H1 (cell line): ENCODE data around the gene KIAA0930. TPM values are rescaled to one million over a fixed set of nuclear protein-coding genes. Genes with fewer than 3 reads are reported as not detected.

Experiments
- microRNA counts: library from miRNA; unstranded; fragments of <30 nt; microRNA quantifications from one replicate; lab custom pipeline; 2015
- microRNA-seq, 2 experiments: library from miRNA; unstranded; fragments of <30 nt; microRNA quantifications; one replicate each; pipeline versions ENCODE4 to v1.2.0, GENCODE V29; 2016 to 2020; ENCODE audit warnings: borderline microRNAs expressed in 2 of 2, borderline number of aligned reads in 2 of 2, borderline replicate concordance in 1 of 2
- polyA plus RNA-seq, 7 experiments: library from polyadenylated mRNA; depleted of rRNA in 3 of 7; stranded (reverse) in 5 of 7; unstranded in 2 of 7; fragments of >200 nt in 5 of 7; fragments of 200-250 nt in 2 of 7; gene quantifications; 1 replicate in 5 of 7; 2 replicates in 1 of 7; 4 replicates in 1 of 7; pipeline versions ENCODE4 v1.2.1 to v1.2.3, GENCODE V29; 2011 to 2013; ENCODE audit warnings: missing spikeins in 2 of 7, mixed read lengths in 2 of 7
- small RNA-seq: library from polyadenylated mRNA; stranded (forward); fragments of <200 nt; extraction: miRNeasy Mini kit (QIAGEN cat#:217004); gene quantifications from one replicate; pipeline ENCODE3, GENCODE V24; 2013; ENCODE audit not compliant: insufficient read depth
- total RNA-seq: library from RNA; stranded (reverse); fragmentation: NEBNext Ultra II Directional; extraction: Animal tissue kit (Norgen Biotek cat#: 25700); gene quantifications from 2 replicates; pipeline ENCODE4 v1.2.1, GENCODE V29; 2021

Gene KIAA0930
- total and polyA plus RNA-seq, 2 of the 8 experiments (the other 6 are each of a cell fraction or from before 2014, with no cell fraction given), result 61.9 to 66.1 TPM

MicroRNAs encoded within 50 kb of the gene (microRNA counts, 767-probe panel; counts per million panel counts)
- microRNA hsa-miR-1249 (lab: Ali Mortazavi, UCI), result 879 counts per million, percentile 95 among the panel's probes with 10 or more counts

Small RNA genes within 50 kb of the gene (microRNA-seq; reads per million reads assigned to microRNA genes)
- 2.5 to 4.5 reads per million in 2 experiments for gene MIR1249

Small RNA genes within 50 kb of the gene (small RNA-seq; reads per million reads assigned to genes)
- 5.0 reads per million, percentile 61 among the genes with 10 or more reads in this experiment for gene MIR1249

Other genes with a start within 250 kb of the KIAA0930 start
- gene PHF21B, start 230.9 kb downstream of the KIAA0930 start, total RNA-seq, result 57.2 and 68.1 TPM in 2 replicates
- 19.3 and 24.7 TPM in 2 replicates for gene PHF21B, start 230.9 kb downstream of the KIAA0930 start, polyA plus RNA-seq (2011; rRNA removed)
- 112 and 118 TPM in 2 replicates for gene NUP50, start 77.0 kb downstream of the KIAA0930 start, total RNA-seq
- gene NUP50, start 77.0 kb downstream of the KIAA0930 start, polyA plus RNA-seq (2011; rRNA removed), result 16.4 and 20.0 TPM in 2 replicates
- 0.35 TPM in 1 of 2 replicates, not detected in the other for gene UPK3A, start 44.1 kb upstream of the KIAA0930 start, total RNA-seq
- 1.7 and 2.4 TPM in 2 replicates for gene UPK3A, start 44.1 kb upstream of the KIAA0930 start, polyA plus RNA-seq (2011; rRNA removed)
- 18.6 and 21.1 TPM in 2 replicates for gene FAM118A, start 69.0 kb upstream of the KIAA0930 start, total RNA-seq
- 8.5 and 13.9 TPM in 2 replicates for gene FAM118A, start 69.0 kb upstream of the KIAA0930 start, polyA plus RNA-seq (2011; rRNA removed)
- gene SMC1B, start 172.7 kb upstream of the KIAA0930 start, total RNA-seq, result not detected in 2 replicates
- gene SMC1B, start 172.7 kb upstream of the KIAA0930 start, polyA plus RNA-seq (2011; rRNA removed), result 0.02 TPM in 2 replicates
- 1.8 and 2.1 TPM in 2 replicates for gene RIBC2, start 172.8 kb upstream of the KIAA0930 start, total RNA-seq
- 0.79 and 0.83 TPM in 2 replicates for gene RIBC2, start 172.8 kb upstream of the KIAA0930 start, polyA plus RNA-seq (2011; rRNA removed)